PC-3 (cell line): ENCODE data around the gene ACTL9.

Experiments
- CTCF ChIP-seq: fragments of 300-600 bp; sonication (generic); conservative IDR thresholded peaks from 2 replicates; pipeline ENCODE4 v1.5.1; 2017; ENCODE audit warnings: antibody characterized with exemption, low read depth, mild to moderate bottlenecking, low read length
- EZH2 ChIP-seq: fragments of 300-600 bp; sonication (generic); IDR thresholded peaks from one replicate; pipeline ENCODE4 v1.6.1; 2017; ENCODE audit warnings: antibody characterized with exemption, mild to moderate bottlenecking, low read length; ENCODE audit not compliant: unreplicated experiment
- EZH2phosphoT487 ChIP-seq: fragments of 300-600 bp; sonication (generic); IDR thresholded peaks from 2 replicates; pipeline ENCODE4 v1.6.1; 2018; ENCODE audit warnings: mild to moderate bottlenecking, antibody characterized with exemption, low read length, borderline replicate concordance

GRCh38 chr19:8686549-8686948 lies 12.0 kb downstream of the ACTL9 start:
- no peak for TF ChIP-seq CTCF
- TF ChIP-seq EZH2phosphoT487 = no peak
- TF ChIP-seq EZH2 = no peak
